Right lung (tissue), 5 donors: ENCODE data around the gene FREM3. TPM values are rescaled to one million over a fixed set of nuclear protein-coding genes. Genes with fewer than 3 reads are reported as not detected.
"Not testable (repeated sequence)": the region's sequence is repeated elsewhere in the genome, so short reads cannot be mapped to it uniquely, and the experiment has no call there.

Experiments used
- DNase-seq, 2 donors: peaks; one replicate each; pipeline ENCODE4 v3.0.0-alpha.2; 2013
- polyA plus RNA-seq, 5 donors: library from polyadenylated mRNA; unstranded; fragments of 120-200 nt; gene quantifications; one replicate each; pipeline versions ENCODE4 v1.2.1 to v1.2.3, GENCODE V29; 2013; ENCODE audit warnings: inconsistent platforms in 1 of 5, low replicate concordance in 1 of 5; ENCODE audit not compliant: insufficient read length in 5 of 5, insufficient read depth in 1 of 5

The FREM3 gene
- polyA plus RNA-seq, 5 donors, result 6.0 to 15.8 (median 9.6) TPM

DNA sequence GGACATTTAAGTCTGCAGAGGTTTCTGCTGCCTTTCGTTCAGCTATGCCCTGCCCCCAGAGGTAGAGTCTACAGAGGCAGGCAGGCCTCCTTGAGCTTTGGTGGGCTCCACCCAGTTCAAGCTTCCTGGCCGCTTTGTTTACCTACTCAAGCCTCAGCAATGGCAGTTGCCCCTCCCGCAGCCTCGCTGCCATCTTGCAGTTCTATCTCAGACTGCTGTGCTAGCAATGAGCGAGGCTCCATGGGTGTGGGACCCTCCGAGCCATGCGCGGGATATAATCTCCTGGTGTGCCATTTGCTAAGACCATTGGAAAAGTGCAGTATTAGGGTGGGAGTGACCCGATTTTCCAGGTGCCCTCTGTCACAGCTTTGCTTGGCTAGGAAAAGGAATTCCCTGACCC, 26.8 kb downstream of the FREM3 start:
- DNase-seq, result not testable (repeated sequence)

DNA sequence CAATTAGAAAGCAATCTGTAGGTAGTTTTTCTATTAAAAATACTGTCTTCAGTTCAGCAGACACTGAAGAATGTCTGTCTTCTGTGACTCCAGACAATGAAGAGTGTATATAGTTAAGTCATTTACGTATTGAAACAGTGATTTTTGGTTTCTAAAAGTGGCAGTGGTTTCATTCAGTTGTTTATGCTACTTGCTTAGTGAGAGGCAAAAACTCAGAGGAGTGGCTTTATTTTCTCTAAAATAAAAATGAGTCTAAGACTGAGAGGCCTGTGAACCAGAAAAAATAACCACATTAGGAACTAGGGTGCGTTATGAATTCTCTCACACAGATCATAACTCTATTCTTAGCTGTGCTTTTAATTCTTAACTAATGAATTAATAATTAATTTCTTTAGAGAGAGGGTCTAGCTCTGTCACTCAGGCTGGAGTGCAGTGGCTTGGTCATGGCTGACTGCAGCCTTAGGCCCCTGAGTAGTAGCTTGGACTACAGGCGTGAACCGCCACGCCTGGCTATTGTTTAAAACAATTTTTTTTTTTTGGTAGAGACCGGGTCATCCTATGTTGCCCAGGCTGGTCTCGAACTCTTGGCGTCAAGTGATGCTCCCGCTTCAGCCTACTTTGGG, 31.4 kb downstream of the FREM3 start:
- DNase-seq, result no peak

DNA sequence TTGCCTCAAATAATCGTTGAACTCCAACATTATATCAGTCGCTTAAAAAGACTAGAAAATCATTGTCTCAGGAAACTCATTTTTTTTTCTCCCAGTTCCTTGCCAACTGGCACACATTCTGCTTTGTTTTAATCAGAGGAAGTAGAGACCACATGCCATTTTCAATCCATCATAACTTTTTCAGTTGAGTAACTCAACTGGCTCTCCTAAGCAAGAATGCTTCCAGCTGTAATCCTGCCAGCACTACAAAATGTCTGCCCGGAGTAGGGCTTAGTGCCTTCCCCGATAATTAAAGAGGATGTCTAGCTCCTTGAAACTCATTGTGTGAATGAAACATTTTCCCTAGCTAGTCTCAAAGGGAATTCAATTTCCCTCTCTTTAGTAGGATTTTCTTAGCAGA, 33.0 kb downstream of the FREM3 start:
- DNase-seq, result peak; percentile 90 to 92

DNA sequence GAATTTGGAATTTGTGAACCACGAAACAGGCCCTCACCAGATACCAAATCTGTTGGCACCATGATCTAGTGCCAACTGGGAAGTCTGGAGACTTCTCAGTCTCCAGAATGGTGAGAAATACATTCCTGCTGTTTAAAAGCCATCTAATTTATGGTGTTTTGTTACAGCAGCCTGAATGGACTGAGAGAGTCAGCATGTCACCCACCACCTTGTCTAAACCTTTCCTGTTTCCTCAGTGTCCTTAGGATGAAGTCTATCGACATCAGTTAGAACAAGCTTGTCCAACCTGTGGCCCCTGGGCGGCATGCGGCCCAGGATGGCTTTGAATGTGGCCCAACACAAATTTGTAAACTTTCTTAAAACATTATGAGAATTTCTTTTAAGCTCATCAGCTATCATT, 42.1 kb downstream of the FREM3 start:
- DNase-seq, result no peak

DNA sequence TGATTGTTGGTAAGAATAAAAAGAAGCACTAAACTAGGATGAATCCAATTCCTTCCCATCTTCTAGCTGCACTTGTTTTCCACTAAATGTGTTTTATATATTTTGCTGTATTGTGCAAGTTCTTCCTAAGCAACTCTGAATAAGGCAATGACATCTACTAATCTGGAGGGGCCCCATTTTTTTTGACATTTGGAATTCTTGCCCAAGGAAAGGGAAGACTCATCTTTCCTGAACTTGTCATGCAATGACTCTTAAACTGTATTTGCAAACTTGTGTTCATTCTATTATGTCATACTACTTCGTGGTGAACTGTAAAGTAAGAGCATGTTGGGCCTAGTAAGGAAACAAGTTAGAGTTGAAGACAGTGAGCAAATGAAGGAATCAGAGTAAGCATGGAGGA, 45.9 kb downstream of the FREM3 start:
- no peak for DNase-seq

DNA sequence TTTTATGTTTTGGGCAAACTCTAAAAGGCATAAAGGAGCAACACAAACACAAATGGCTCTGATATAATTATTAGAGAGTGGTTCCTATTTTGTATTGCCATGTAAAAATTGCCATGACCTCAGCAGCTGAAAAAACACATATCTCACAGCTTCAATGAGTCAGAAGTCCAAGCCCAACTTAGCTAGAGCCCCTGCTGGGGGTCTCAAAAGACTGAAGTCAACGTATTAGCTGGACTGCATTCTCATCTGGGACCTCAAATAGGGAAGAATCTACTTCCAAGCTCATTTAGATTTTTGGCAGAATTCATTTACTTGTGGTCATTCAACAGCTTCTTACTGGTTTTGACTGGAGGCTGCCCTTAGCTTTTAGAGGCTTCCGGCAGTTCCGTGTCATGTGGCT, 47.4 kb downstream of the FREM3 start:
- no peak for DNase-seq

DNA sequence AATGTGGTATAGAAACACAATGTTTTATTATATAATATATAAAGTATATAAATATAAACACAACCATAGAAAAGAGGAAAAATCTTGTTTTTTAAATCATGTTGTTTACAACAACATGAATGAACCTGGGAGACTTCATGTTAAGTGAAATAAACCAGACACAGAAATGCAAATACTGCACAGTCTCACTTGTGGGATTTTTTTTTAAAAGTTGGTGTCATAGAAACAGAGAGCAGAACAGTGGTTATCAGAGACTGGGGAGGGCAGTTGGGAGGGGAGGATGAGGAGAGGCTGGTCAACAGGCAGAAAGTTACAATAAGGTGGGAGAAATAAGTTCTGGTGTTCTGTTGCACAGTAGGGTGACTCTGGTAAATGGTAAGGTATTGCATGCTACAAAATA, 57.1 kb downstream of the FREM3 start:
- DNase-seq, result no peak

DNA sequence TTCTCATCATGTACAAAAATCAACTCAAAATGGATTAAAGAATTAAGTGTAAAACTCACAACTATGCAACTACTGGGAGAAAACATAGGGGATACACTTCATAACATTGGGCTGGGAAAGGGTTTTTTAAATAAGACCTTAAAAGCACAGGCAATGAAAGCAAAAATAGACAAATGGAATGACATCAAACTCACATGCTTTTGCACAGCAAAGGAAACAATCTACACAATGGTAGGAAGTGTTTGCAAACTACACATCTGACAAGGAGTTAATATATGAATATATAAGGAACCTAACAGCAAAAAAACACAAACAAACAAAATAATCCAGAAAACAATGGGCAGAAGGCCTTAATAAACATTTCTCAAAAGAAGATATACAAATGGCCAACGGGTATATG, 57.9 kb downstream of the FREM3 start:
- DNase-seq, result no peak

DNA sequence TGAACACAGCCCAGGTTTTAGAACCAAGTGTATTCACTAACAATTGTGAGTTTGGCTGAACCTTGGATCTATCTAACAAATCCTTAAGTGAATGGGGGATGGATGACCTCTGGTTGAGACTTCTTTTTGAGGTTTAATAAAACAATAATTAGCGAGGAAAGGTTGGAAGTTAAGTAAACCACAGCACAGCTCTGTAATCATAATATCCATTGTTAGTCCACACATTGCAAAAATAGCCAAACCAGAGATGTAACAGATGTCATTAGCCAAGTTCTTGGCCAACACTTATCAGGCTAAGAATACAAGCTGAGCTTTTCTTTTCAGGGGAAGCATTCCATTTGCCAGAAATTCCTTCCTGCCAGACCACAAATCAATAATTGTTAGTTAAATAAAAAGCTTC, 59.1 kb downstream of the FREM3 start:
- DNase-seq, result peak; percentile 58 to 68

DNA sequence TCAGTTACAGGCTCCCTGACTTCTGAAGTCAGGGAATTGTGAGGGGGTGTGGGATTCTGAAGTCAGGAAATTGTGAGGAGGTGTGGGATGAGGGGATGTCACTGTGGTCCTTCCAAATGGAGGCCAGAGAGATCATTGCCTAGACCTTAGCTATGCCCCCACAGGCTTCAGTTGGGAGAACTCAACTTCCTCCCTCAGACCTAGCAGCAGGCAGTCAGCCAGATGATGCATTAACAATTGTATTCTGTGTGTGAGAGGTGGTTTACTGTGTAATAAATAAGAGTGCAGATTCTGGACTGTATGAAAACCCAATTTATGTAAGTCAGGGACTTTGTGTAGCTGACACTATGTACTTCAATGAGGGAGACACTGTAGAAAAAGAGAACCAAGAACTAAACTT, 65.7 kb downstream of the FREM3 start:
- DNase-seq, result no peak

DNA sequence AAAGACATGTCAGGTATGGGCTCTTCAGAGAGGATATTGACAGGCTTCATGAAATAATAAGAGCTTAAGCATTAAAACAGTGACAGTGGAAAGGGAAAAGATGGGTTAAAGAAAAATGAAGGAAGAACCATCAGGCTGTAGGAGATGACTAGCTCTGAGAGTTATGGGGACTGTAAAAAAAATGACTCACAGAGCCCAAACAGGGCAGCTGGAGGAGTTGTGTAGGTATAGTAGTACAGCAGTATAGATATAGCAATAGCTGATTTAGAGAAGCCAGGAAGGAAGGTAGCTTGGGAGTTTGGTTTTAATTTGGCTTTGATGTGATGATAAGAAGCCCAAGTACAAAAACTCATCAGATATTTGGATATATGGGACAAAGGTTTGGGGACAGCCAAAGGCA, 66.6 kb downstream of the FREM3 start:
- DNase-seq, result no peak

DNA sequence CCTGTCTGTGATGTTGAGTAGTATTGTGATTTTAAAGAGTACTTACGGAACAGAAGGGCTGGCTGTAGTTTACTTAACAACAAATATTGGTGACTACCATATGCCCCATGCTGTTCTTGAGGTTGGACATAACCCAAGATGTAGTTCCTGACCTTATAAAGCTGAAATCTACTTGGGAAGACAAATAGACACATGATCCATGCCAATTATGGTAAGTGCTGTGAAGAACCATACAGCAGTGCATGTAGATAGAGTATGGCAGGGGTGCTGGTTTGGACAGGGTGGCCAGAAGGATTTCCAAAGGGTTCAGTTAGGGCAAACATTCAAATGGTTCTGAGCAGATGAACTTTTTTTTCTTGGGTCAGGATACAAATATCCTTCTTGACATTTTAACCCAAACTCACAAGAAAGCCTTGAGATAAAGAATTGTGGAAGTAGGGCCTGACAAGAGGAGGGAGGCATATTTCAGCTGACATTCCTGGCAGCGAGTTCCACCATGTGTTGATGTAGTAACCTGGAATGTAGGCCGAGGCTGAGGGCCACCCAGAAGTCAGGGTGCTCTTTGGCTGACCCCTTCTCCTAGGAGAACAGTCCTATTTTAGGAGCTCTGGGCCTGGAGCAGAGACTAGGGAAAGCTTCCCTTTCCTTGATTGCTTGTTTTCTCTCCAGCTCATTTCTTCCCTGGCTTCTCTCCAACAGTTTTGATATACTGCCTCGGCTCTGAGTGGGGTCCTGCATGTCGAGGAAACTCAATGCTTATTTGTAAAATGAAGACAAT, 74.2 kb downstream of the FREM3 start:
- peak; percentile 94 to 96 for DNase-seq

DNA sequence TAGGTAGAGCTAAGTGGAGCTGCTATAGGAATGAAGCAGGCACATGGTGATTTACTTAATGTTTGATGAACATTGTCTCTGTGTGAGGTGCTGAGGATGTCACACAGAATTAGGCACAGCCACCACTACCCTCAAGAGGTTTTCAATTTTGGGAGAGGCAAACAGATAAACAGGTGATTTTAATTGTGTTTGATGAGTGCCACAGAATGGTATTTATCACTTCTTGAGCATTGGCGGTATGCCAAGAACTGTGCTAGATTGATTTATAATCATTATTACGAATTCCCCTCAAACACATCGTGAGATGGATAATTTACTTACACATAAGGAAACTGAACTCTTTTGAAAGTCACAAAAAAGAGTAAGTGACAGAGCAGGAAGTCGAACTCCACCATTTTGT, 74.8 kb downstream of the FREM3 start:
- DNase-seq, result no peak

DNA sequence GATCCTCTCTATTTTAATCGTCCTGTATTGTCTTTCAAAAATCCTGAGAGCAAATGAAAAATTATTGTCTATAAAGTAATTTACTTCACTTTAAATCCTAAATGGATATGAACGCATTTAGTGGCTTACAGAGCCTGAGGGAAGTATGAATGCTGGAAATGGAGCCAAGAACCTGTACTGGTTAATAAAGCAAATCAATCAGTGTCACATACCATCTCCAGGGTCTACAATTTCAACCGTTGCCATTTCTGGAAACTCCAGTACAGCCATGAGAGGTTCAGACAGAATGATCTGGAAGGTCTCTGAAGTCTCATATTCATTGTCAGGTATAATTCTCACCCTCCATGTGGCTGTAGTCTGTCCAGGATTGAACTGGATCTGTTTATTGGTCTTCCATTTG, 76.6 kb downstream of the FREM3 start:
- DNase-seq, result no peak

DNA sequence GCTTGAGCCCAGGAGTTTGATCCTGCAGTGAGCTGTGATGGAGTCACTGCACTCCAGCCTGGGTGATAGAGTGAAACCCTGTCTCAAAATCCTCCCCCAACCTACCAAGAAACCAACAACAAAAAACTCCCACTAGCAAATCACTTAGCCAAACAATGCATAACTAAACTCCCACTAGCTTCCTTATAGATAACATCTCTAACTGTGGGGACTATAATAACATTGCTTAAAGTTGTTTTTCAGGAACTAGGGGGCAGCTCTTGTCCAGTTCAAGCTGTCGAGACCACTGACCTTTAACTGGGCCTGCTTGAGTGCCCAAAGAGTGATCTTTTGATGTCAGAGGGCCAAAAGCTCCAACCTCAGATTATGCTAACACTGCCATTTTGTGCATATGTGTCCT, 81.7 kb downstream of the FREM3 start:
- DNase-seq, result no peak

DNA sequence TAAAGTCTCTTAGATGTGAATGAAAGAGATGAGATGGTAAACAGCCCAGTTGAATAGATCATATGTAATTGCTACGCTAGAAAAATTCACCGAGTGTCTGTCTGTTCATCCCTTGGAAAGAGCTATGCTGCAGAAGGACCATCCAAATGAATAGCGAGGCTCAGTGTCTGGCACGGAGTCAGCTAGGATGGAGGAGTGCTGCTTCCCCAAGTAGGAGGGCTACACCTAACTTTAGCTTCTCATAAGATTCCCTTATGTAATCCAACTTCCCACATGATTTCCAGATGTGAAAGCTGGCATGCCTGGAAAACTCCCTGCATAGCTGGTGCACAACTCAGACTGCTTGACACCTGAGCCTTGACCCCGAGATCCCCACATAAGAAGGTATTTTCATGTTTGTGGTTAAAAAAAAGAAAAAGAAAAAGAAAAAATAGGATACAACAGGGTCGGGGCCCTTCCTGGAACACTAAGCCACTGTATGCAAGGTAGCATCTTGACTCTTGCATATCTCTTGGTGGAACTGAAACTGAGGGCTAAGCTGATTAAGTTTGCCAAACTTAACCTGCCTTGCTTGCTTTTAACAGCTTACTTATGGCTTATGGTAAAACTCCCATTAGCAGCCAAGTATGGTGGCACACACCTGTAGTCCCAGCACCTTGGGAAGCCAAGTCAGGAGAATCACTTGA, 82.3 kb downstream of the FREM3 start:
- no peak for DNase-seq

DNA sequence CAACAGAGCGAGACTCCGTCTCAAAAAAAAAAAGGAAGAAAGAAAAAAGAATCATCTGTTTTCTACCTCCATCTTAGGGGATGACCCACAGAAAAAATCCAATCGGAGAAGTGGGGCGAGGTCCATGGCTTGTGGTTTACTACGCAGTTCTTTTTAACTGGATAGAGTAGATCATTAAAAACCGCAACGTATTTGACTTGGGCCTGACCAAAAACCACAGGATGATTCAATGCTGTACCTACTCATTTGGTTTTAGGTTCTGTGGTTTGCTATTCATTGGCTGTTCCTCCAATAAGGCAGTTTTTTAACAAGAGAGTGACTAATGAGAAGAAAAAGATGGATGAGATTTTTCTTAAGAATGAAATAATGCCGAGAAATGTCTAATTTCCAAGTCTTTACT, 83.7 kb downstream of the FREM3 start:
- no peak for DNase-seq

DNA sequence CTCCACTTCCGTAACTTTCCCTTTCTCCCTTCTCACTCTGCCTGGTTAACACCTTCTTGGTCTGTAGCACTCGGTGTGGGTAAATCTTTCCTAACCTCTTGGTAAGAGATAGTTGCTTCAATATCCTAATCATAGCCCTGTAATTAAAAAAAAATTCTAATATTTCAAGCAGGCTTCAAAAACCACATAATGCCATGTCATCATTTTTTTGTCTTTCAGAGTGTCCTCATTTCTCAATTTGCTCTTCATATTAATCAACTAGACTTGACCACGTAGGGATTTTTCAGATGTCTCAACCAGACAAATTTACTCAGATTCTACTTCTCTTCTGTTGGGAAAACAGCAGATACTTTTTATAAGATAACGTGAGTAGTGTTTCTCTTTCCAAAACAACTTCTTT, 91.0 kb downstream of the FREM3 start:
- DNase-seq, result no peak

DNA sequence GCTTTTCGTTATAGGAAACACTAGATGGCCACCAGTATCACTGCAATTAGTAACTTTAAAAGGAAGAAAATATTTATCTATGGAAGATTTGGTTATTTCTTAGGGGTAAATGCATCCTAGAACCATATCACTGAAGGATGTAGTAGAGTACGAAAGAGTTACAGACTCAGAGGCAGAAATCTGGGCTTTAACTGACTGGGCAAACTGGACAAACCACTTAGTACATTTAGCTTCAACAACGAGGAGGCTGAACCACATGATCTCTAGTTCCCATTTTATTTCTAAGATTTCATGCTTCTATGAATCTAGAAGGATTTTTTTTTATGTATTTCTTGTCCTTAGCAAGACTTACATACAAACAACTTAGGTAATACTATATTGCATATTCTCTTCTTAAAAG, 94.0 kb downstream of the FREM3 start:
- peak in 1 of 2 donors; percentile 29 for DNase-seq

DNA sequence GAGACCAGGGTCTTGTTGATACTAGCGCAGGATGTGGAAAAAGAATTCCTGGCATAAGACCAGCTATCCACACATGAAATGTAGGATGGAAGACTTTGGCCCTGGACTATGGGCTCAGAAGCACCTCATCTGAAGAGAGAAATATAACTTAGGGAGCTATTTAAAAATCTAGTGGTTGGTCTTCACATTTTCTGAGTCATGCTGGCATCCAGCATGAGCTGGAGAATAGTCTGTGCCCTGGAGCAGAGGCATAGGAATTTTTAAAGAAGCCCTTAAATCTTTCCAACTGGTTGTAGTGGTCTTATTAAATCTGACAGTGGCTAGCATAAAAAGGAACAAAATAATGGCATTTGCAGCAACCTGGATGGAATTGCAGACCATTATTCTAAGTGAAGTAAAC, 100.6 kb downstream of the FREM3 start:
- no peak for DNase-seq

DNA sequence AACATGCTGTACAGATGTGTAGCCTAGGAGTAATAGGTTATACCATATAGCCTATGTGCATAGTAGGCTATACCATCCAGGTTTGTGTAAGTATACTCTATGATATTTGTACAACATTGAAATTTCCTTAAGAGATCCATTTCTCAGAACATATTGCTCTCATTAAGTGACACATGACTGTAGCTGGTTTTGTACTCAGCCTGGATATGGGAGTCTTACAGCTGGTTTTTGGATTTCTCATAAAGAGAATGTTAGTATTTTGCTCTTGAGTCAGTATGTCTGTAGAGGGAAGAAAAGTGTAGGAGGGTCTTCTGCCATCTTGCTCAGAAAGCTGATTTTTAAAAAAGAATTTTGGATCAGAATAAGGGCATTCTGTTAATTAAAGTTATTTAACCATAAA, 101.7 kb downstream of the FREM3 start:
- no peak for DNase-seq

DNA sequence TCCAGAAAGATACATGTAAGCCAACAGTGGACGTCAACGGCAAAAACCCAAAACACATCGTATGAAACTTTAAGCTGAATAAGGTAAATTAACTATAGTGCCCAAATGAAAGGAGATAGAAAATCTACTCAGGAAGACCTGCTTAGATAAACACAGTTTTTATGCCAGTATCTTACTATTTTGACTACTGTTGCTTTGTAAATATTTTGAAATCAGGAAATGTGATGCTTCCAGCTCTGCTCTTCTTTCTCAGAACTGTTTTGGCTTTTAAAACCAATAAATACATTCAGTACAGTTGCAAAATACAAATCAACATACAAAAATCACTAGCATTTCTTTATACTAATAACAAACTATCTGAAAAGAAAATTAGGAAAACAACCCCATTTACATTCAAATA, 103.2 kb downstream of the FREM3 start:
- peak in 1 of 2 donors; percentile 33 for DNase-seq

DNA sequence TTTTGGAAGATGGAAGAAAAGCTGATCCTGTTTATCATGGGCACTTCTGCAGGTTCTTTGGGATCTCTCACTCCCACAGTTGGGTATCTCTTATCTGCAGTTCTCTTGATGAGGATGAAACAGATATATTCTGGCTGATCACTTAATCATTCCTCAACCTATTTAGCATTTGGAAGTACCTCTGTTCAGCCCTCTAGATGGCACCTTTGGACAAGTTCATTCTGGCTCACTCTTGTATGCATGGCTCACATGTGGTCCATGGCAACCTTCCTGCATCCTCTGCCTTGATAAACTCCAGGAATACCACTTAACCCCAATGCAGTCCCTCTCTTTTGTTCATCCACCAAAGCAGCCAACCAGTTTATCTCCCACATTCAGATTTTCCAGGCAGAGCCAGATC, 112.8 kb downstream of the FREM3 start:
- no peak for DNase-seq
